Measurements from ENCODE around the gene CASQ1. TPM values are rescaled to one million over a fixed set of nuclear protein-coding genes. Genes with fewer than 3 reads are reported as not detected.

The CASQ1 gene
- total and polyA plus RNA-seq, 2 donors (not counting 3 experiments of a cell fraction or from before 2014, with no cell fraction given), result not detected

DNA sequence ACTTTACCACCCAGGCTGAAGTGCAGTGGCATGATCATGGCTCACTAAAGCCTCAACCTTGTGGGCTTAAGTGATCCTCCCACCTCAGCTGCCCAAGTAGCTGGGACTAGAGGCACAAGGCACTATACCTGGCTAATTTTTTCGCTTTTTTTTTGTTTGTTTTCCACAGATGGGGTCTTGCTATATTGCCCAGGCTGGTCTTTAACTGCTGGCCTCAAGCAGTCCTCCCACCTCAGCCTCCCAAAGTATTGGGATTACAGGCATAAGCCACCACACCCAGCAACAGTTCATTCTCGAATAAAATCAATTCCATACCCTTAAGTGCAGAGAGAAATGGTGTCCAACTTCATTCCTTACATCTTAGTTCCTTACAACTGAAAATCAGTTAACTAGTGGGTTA lies 47.2 kb downstream of the CASQ1 start:
- peaks cover 13 to 14% of the 10 kb centered on the region in 2 experiments for H3K36me3 ChIP-seq (ENCODE audit: control insufficient read depth in 2 of 2, extremely low read depth in 1 of 2, insufficient read depth in 2 of 2, low read length in 2 of 2)
- H3K27ac ChIP-seq (ENCODE audit: insufficient read depth, low read depth, low read length), result no peak overlapping the region
- BruUV-seq (replicated peaks), result no TSS peak
- dilution Hi-C loops (cut with MboI; ENCODE audit: extremely low pct_ligation_motif_present, low sequenced_read_pairs) (no loop called here), intact Hi-C loops (cut with micrococcal nuclease) (no loop called here)
- no peaks in the 10 kb centered on the region for H3K9me3 ChIP-seq (replicated peaks; ENCODE audit: control insufficient read depth, insufficient read depth, low read length)
- CTCF ChIA-PET, result interaction anchor here (2.9 kb wide), 1 partner anchor 44 kb away, joined by 18 read pairs; no protein-coding TSS in a partner anchor
- H3K4me2 ChIP-seq (ENCODE audit: insufficient read depth, low read length), result no peak overlapping the region
- H3K27me3 ChIP-seq (ENCODE audit: control insufficient read depth in 2 of 2, insufficient read depth in 2 of 2, low read length in 2 of 2), result no peaks in the 10 kb centered on the region
- H3K9ac ChIP-seq (replicated peaks; ENCODE audit: extremely low read depth, insufficient read depth, low read length), result no peak overlapping the region
- no peak for DNase-seq (ENCODE audit: low read depth, low spot score)
- no peak overlapping the region for H3K4me3 ChIP-seq (replicated peaks in 1 of 3; ENCODE audit: insufficient read depth in 1 of 3, low read depth in 1 of 3, low read length in 3 of 3)
- no peak overlapping the region for H2AFZ ChIP-seq (ENCODE audit: low read depth, low read length)
- POLR2A ChIA-PET, result no interaction called here
- no peaks in the 10 kb centered on the region for H4K20me1 ChIP-seq (replicated peaks; ENCODE audit: control insufficient read depth, extremely low read depth, insufficient read depth, low read length)
- no peaks in the 10 kb centered on the region for H3K9me1 ChIP-seq (replicated peaks; ENCODE audit: control insufficient read depth, extremely low read depth, insufficient read depth, low read length)
- no peak for FAIRE-seq
- no peaks in the 10 kb centered on the region for H3K4me1 ChIP-seq (ENCODE audit: control insufficient read depth, extremely low read depth, insufficient read depth, low read length)
- H3K79me2 ChIP-seq (ENCODE audit: control insufficient read depth, insufficient read depth, low read length), result no peaks in the 10 kb centered on the region
- no peak for TF ChIP-seq MYC (IDR thresholded peaks at IDR 0.05; ENCODE audit: low read depth, low read length)
- no peak for TF ChIP-seq POLR2A (IDR thresholded peaks at IDR 0.05; ENCODE audit: low read depth, low read length)

DNA sequence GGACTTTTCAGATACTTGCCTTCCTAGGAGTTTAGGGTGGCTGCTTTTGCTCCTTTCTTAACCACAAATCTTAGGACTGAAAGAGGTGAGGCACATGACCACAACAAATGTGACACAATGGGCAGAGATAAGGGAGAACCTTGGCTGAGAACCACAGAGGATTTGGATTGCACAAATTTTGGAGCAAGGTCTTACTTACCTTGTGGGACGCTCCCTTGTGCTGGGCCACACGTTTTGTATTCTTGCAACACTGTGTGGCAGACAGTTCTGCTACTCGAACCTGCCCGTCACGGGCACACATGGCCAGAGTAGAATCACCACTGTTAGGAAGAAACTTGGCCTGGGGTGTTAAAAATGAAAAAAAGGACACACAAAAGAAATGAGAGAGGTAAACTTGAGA lies 48.0 kb downstream of the CASQ1 start:
- H2AFZ ChIP-seq (ENCODE audit: low read depth, low read length), result no peak overlapping the region
- H3K4me2 ChIP-seq (ENCODE audit: insufficient read depth, low read length), result no peak overlapping the region
- dilution Hi-C loops (cut with MboI; ENCODE audit: extremely low pct_ligation_motif_present, low sequenced_read_pairs), result no loop called here
- H3K9me3 ChIP-seq (replicated peaks; ENCODE audit: control insufficient read depth, insufficient read depth, low read length), result no peaks in the 10 kb centered on the region
- FAIRE-seq, result no peak
- no peaks in the 10 kb centered on the region for H3K9me1 ChIP-seq (replicated peaks; ENCODE audit: control insufficient read depth, extremely low read depth, insufficient read depth, low read length)
- no peak overlapping the region for H3K9ac ChIP-seq (replicated peaks; ENCODE audit: extremely low read depth, insufficient read depth, low read length)
- BruUV-seq (replicated peaks), result no TSS peak
- intact Hi-C loops (cut with micrococcal nuclease), result no loop called here
- DNase-seq (ENCODE audit: low read depth, low spot score), result no peak
- H3K79me2 ChIP-seq (ENCODE audit: control insufficient read depth, insufficient read depth, low read length), result no peaks in the 10 kb centered on the region
- ChIA-PET CTCF (interaction anchor here (1.1 to 2.9 kb wide), 5 partner anchors 10 to 53 kb away, joined by 3 to 18 read pairs (median 6); no protein-coding TSS in a partner anchor), POLR2A (no interaction called here)
- H3K27me3 ChIP-seq (ENCODE audit: control insufficient read depth in 2 of 2, insufficient read depth in 2 of 2, low read length in 2 of 2), result no peaks in the 10 kb centered on the region
- TF ChIP-seq MYC (IDR thresholded peaks at IDR 0.05; ENCODE audit: low read depth, low read length), result no peak
- no peak for TF ChIP-seq POLR2AphosphoS5 (IDR thresholded peaks at IDR 0.05; ENCODE audit: insufficient read depth, low read depth, low read length)
- TF ChIP-seq POLR2A (IDR thresholded peaks at IDR 0.05; ENCODE audit: low read depth, low read length), result no peak
- no peak for TF ChIP-seq FOS (IDR thresholded peaks at IDR 0.05; ENCODE audit: borderline replicate concordance, insufficient read depth, low read length)
- no peak for TF ChIP-seq EZH2 (IDR thresholded peaks at IDR 0.05; ENCODE audit: borderline replicate concordance, low read depth, low read length, severe bottlenecking)
- TF ChIP-seq GATA2 (IDR thresholded peaks at IDR 0.05; ENCODE audit: insufficient read depth, insufficient read length, low read depth, low read length), result no peak
- TF ChIP-seq, protein P1, sequence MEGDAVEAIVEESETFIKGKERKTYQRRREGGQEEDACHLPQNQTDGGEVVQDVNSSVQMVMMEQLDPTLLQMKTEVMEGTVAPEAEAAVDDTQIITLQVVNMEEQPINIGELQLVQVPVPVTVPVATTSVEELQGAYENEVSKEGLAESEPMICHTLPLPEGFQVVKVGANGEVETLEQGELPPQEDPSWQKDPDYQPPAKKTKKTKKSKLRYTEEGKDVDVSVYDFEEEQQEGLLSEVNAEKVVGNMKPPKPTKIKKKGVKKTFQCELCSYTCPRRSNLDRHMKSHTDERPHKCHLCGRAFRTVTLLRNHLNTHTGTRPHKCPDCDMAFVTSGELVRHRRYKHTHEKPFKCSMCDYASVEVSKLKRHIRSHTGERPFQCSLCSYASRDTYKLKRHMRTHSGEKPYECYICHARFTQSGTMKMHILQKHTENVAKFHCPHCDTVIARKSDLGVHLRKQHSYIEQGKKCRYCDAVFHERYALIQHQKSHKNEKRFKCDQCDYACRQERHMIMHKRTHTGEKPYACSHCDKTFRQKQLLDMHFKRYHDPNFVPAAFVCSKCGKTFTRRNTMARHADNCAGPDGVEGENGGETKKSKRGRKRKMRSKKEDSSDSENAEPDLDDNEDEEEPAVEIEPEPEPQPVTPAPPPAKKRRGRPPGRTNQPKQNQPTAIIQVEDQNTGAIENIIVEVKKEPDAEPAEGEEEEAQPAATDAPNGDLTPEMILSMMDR (IDR thresholded peaks at IDR 0.05; ENCODE audit: extremely low read depth in 1 of 2, insufficient read depth in 1 of 2, low read depth in 1 of 2, low read length in 2 of 2), result no peak
- TF ChIP-seq, protein P2, sequence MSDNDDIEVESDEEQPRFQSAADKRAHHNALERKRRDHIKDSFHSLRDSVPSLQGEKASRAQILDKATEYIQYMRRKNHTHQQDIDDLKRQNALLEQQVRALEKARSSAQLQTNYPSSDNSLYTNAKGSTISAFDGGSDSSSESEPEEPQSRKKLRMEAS (IDR thresholded peaks at IDR 0.05; ENCODE audit: insufficient read depth, insufficient read length), result no peak
- no peak for TF ChIP-seq JUN (IDR thresholded peaks at IDR 0.05; ENCODE audit: borderline replicate concordance, insufficient read depth, insufficient read length, low read depth)
- no peaks in the 10 kb centered on the region for H3K4me1 ChIP-seq (ENCODE audit: control insufficient read depth, extremely low read depth, insufficient read depth, low read length)
- no peak overlapping the region for H3K4me3 ChIP-seq (replicated peaks in 1 of 3; ENCODE audit: insufficient read depth in 1 of 3, low read depth in 1 of 3, low read length in 3 of 3)
- peaks cover 13 to 14% of the 10 kb centered on the region in 2 experiments for H3K36me3 ChIP-seq (ENCODE audit: control insufficient read depth in 2 of 2, extremely low read depth in 1 of 2, insufficient read depth in 2 of 2, low read length in 2 of 2)
- H4K20me1 ChIP-seq (replicated peaks; ENCODE audit: control insufficient read depth, extremely low read depth, insufficient read depth, low read length), result no peaks in the 10 kb centered on the region
- H3K27ac ChIP-seq (ENCODE audit: insufficient read depth, low read depth, low read length), result no peak overlapping the region
